Activated CD4-positive, alpha-beta T cell treated with anti-CD3 and anti-CD28 coated beads for 4 hours (primary cell): Measurements from ENCODE around the gene TMEM167A.

Experiments
- DNase-seq, 2 donors: peaks; one replicate each; pipeline ENCODE4 v3.0.0-alpha.2; 2020

TMEM167A gene

GRCh38 chr5:83034036-83034435 is 43.2 kb downstream of the TMEM167A start:
- DNase-seq, result no peak

DNA sequence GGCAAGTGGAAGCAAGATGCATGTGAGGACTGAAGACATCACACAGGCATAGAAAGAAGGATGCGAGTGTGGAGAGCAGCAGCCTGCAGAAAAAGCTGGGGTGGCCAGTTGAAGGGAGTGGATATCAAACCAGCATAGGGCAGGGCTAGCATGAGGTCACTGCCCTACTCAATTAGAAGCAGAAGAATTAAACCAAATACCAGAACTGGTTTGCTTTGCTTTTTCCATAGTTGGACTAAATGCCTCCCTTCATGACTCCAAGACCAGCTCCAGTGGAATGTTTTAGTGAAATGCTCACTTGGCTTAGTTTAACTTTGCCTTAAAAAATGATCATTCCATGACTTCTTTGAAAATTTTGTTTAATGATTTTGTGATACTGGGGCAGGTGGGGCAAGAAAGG is 45.8 kb downstream of the TMEM167A start:
- DNase-seq, result no peak

DNA sequence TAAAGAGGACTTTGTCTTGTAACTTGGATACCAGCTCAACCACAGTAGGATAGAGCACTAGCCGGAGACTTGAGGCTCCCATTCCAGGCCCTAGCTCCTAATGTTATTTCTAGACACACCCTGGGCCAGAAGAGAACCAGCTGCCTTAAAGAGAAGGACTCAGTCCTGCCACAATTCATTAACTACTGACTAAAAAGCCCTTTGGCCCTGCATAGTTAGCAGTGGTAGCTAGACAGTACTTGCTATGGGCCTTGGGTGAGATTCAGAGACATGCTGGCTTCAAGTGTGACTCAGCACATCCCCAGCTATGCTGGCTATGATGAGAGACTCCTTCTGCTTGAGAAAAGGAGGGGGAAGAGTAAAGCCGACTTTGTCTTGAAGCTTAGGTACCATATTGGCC is 47.3 kb downstream of the TMEM167A start:
- DNase-seq, result no peak

DNA sequence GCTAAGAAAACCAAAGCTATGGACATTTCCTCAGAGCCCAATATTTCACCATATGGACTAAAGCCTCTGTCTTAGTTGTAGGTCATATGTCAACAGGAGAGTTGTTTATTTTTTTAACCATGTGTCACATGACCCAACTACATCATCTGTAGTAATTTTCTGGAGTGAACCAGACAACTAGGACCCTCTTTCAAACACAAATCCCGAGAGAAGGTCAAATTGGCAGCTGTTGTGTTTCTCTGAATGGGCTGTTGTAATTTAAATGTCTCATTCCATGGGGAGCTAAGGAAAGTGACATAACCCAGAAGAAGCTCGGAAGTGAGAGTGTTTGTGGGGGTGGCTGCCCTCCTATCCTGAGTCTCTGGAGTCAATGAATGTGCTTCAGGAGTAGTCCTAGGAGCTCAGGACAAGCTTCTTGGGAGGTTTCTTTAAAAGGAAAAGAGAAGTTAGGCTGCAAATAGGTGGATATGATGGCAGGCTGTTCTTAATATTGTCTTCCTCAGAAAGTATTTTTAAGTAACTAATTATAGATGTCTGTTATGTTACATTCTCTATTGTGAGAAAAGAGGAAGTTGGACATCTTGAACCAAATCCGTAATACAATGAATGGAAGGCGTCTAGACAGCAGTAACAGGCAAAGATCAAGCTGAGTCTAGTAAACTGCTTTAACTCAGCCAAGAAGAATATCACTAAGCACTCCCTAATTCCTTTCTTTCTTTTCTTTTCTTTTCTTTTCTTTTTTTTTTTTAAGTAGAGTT is 50.1 kb downstream of the TMEM167A start:
- DNase-seq, result no peak

- DNase-seq, result no peak
Observed at GRCh38 chr5:83026516-83026915, 50.7 kb downstream of the TMEM167A start.

DNA sequence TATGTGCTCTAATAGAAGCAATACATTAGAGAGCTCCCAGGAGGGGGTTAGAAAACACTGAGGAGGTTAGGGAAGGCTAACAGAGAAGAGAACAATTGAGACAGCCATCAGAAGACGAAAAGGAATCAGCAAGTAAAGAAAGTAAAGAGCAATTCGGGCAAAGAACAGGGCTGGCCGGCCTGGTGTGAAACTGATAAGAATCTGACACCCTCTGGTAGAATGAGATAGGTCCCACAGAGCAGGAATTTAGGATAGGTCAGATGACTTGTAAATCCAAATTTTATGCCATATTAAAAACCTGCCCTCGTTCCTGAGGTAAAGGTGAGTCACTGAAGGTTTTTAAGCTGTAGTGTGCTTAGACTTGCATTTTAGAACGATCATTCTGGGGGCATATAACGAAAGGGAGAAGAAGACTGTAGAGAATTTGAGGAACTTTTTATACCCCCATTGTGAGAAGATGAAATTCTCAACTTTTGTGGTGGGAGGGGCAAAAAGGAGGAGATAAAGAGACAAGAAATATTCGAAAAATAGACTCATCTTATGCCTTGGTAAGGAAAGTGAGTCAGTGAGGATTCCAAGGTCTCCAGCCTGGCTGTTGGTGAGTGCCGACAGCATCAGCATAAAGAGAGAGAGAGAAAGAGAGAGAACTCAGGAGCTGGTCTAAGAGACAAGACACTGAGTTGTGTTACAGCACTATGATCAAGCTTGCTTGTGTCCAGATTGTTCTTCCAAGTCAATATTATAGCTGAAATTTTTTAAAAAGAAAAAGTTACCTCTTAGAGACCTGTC is 51.3 kb downstream of the TMEM167A start:
- DNase-seq, result no peak

DNA sequence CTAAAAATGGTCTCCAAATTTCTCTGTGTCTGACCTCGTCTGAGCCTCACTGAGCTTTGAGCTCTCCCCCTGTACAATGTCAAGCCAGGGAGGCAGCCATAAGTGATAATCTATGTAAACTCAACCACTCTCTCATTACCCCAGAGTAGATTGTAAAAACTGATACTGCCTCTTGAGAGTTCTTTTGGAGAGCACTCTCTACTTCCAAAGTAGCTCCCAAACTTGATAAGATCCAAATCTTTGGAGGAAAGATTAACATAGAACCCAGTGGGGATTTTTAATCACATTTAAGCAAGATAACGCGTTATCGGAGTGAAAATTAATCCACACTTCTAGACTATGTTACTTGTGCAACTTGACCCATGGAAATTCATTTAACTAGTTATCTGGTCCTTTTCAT is 54.9 kb downstream of the TMEM167A start:
- no peak for DNase-seq

GRCh38 chr5:83015676-83016075 is 61.5 kb downstream of the TMEM167A start:
- DNase-seq, result no peak

DNA sequence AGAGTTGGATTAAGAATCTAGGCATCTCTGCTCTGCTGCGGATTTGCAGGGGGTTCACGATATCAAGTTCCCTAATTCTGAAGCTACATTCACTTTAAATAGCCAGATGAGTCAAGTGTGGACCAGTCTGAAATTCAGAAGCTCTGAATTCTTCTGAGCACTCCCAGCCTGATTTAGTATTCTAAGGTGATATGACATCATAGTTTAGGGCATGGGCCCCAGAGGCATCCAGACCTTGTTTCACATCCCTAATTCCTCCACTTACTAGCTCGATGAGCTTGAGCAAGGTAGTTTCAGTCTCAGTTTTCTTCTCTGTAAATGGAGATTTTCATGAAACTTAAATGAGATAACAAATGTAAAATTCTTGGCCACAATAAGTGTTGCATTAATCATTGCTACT is 65.2 kb downstream of the TMEM167A start:
- DNase-seq, result no peak

DNA sequence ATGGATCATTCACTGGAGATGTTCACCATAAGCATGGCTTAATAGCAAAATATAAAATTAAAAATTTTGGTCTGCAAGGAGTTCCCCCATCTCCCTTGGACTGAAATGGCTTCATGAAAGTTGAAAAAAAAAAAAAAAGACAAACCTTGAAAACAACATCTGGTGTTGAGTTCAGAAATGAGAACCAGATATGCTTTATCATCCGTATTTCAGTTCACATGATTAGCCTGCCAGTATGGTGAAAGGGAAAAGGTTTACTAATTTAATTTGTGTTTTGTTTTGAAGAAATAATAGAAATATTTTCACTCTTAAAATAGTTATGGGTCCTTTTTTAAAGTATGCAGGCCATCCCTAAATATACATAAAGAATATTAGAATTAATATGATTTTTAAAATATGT is 67.8 kb downstream of the TMEM167A start:
- no peak for DNase-seq

DNA sequence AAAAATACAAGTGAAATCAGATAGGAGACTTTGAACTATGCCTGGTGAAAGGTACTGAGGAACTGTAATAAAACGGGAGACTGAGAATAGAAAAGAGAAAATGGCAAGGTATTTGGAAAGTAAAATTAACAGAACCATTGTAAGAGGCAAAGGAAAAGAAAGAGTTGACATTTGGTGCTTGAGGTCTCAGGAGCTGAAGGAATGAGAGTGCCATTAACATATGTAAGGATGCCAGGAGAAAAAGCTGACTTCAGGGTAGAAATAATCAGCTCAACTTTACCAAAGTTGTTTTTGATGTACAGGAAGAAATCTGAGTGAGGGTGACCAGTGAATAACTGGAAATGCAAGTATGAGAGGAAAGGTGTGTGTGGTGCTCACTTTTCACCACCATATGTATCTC is 69.4 kb downstream of the TMEM167A start:
- DNase-seq, result no peak

DNA sequence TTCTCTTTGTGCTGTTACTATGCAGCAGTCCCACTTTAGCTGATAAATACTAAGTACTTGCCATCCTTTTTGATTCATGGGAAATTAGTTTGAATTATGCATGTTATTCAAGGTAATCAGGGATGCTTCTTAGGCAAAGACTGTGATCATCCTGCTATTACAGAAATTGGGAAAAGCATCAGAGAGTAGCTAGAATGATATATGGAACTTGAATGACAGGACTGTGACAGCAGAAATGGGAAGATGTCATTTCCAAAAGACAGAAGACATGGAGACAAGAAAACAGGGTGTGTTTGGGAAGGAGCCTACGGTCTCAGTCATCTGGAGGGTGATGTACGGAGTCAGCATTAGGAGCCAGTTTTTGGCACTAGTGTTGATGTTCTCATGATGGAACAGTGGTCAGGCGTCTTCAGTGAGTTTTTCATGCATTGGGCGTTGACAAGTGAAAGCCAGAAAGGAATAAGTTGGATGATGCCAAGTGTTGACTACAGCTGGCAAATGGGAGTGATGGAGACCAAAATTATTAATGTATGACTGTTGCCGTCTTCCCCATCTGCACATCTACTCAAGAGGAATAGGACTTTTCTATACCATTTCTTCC is 70.4 kb downstream of the TMEM167A start:
- DNase-seq, result no peak

DNA sequence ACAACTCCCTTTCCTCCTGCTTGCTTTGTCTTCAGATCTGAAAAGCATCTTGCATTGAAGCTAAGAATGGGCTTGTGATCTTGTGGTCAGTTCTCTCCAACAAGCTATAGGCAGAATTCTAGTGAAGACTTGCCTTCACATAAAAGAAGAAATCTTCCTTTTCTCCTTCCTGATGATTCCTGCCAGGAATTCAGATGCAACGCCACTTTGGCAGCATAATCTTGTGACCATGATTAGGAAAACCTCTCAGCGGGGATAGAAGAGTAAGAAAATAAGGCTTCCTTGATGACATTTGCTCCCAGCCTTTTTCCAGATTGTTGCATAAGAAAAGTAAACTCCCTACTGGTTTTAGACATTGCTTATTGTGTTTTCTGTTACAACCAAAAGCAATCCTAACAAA is 73.4 kb downstream of the TMEM167A start:
- DNase-seq, result no peak
